Esophagus muscularis mucosa (tissue), 3 donors: ENCODE results near the gene PSMD10.

Experiments used
- CTCF ChIP-seq, 3 experiments: fragments of 200-600 bp in 2 of 3; fragments of 450-650 bp in 1 of 3; sonication (generic) in 2 of 3; IDR thresholded peaks; one replicate each; pipeline ENCODE4 v1.5.1; 2017 to 2019; ENCODE audit warnings: antibody characterized with exemption in 3 of 3, mild to moderate bottlenecking in 2 of 3, moderate library complexity in 1 of 3
- POLR2A ChIP-seq: fragments of 450-650 bp; IDR thresholded peaks from one replicate; pipeline ENCODE4 v1.6.1; 2017; ENCODE audit warnings: antibody characterized with exemption, moderate library complexity, mild to moderate bottlenecking, low read depth

DNA sequence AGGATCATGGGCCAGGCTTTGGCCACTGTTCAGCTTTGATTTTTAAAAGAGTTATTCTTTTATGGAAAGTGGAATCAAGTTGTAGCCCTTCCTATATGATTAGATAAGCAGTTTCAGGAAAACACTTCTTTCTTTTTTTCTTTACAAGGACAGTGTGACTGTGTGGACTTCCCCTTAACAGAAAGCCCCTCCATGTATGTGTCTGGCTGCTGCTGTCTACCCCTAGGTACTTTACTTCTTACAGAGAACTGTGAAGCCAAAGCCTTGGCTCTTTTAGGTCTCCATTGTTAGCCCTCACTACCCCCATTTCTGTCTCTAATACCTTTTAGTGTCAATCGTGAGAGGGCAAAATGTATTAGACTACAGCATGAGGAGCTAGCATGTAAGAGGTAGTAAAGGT is 27.3 kb downstream of the PSMD10 start:
- TF ChIP-seq CTCF (IDR thresholded peaks at IDR 0.05) (no peak), POLR2A (no peak)
